ENCODE measurements around the gene MTUS2. TPM values are rescaled to one million over a fixed set of nuclear protein-coding genes. Genes with fewer than 3 reads are reported as not detected.
A peak's percentile ranks its signal among the peaks of the same experiment; 100 is the strongest.

The MTUS2 gene
- total RNA-seq, 4 donors from 2014 or later: 0.08 to 0.57 TPM; not detected in 2

GRCh38 chr13:29436291-29436690 lies 616.2 kb downstream of the MTUS2 start:
- Histone ChIP-seq H3K9me3 (no peaks in the 10 kb centered on the region), H3K27me3 (no peaks in the 10 kb centered on the region), H3K36me3 (no peaks in the 10 kb centered on the region), H3K27ac (peak overlapping the region in 1 of 4 donors; percentile 28), H3K4me1 (peaks cover 0 to 54% (median 11%) of the 10 kb centered on the region in 3 donors), H3K4me3 (no peak overlapping the region)
- 50 to 55% methylated on average over 1 of the region's 1 CpG for WGBS, 2 donors
- intact Hi-C loops (cut with DNase I): no loop called here
- TF ChIP-seq POLR2A (IDR thresholded peaks at IDR 0.05) (no peak), CTCF (IDR thresholded peaks at IDR 0.05) (no peak)
- no peak for DNase-seq

GRCh38 chr13:29436721-29437280 lies 616.7 kb downstream of the MTUS2 start:
- H3K27me3 ChIP-seq: no peaks in the 10 kb centered on the region
- H3K4me1 ChIP-seq: peaks cover 0 to 54% (median 11%) of the 10 kb centered on the region in 3 donors
- TF ChIP-seq CTCF (IDR thresholded peaks at IDR 0.05): no peak
- no peak for TF ChIP-seq POLR2A (IDR thresholded peaks at IDR 0.05)
- no peaks in the 10 kb centered on the region for H3K36me3 ChIP-seq
- no peak overlapping the region for H3K27ac ChIP-seq
- no peak for DNase-seq
- intact Hi-C loops (cut with DNase I): no loop called here
- H3K4me3 ChIP-seq: no peak overlapping the region
- 70 to 82% methylated on average over 3 of the region's 3 CpGs for WGBS, 2 donors
- H3K9me3 ChIP-seq: no peaks in the 10 kb centered on the region

GRCh38 chr13:29438769-29439168 lies 618.6 kb downstream of the MTUS2 start:
- Histone ChIP-seq H3K9me3 (no peaks in the 10 kb centered on the region), H3K4me1 (peaks cover 0 to 63% (median 11%) of the 10 kb centered on the region in 3 donors), H3K36me3 (no peaks in the 10 kb centered on the region), H3K27ac (no peak overlapping the region), H3K27me3 (no peaks in the 10 kb centered on the region), H3K4me3 (no peak overlapping the region)
- WGBS, 2 donors: 73 to 84% methylated on average over 8 of the region's 8 CpGs
- TF ChIP-seq CTCF (IDR thresholded peaks at IDR 0.05) (no peak), POLR2A (IDR thresholded peaks at IDR 0.05) (no peak)
- intact Hi-C loops (cut with DNase I): no loop called here
- no peak for DNase-seq

- intact Hi-C loops (cut with DNase I): no loop called here
- TF ChIP-seq POLR2A (IDR thresholded peaks at IDR 0.05): no peak
- no peak for TF ChIP-seq CTCF (IDR thresholded peaks at IDR 0.05)
- Histone ChIP-seq H3K36me3 (no peaks in the 10 kb centered on the region), H3K4me1 (peaks cover 0 to 69% (median 11%) of the 10 kb centered on the region in 3 donors), H3K27ac (no peak overlapping the region), H3K4me3 (no peak overlapping the region), H3K9me3 (no peaks in the 10 kb centered on the region), H3K27me3 (peaks cover 0 to 3% (median 0%) of the 10 kb centered on the region in 4 donors)
- DNase-seq: no peak
- 34 to 49% methylated on average over 10 of the region's 10 CpGs for WGBS, 2 donors
Measured at GRCh38 chr13:29439601-29440388, 619.7 kb downstream of the MTUS2 start.

- no peaks in the 10 kb centered on the region for H3K9me3 ChIP-seq
- TF ChIP-seq POLR2A (IDR thresholded peaks at IDR 0.05) (no peak), CTCF (IDR thresholded peaks at IDR 0.05) (no peak)
- peaks cover 0 to 66% (median 2%) of the 10 kb centered on the region in 3 donors for H3K4me1 ChIP-seq
- WGBS, 2 donors: 82 to 89% methylated on average over 4 of the region's 5 CpGs
- no peaks in the 10 kb centered on the region for H3K36me3 ChIP-seq
- intact Hi-C loops (cut with DNase I): no loop called here
- H3K27ac ChIP-seq: no peak overlapping the region
- peaks cover 0 to 10% (median 0%) of the 10 kb centered on the region in 4 donors for H3K27me3 ChIP-seq
- H3K4me3 ChIP-seq: no peak overlapping the region
- no peak for DNase-seq
Measured at GRCh38 chr13:29441306-29441705, 621.2 kb downstream of the MTUS2 start.
